HEK293 (cell line): Measurements from ENCODE around the gene ITIH3.
A peak's percentile ranks its signal among the peaks of the same experiment; 100 is the strongest.

ENCODE experiments used
- BCL11A ChIP-seq: fragments of 450-650 bp; formaldehyde crosslinking; IDR thresholded peaks from 2 replicates; pipeline ENCODE4 v1.5.1; 2016; ENCODE audit warnings: low read depth, missing biosample characterization, missing genetic modification characterization
- GLI2 ChIP-seq: fragments of 450-650 bp; formaldehyde crosslinking; IDR thresholded peaks from 2 replicates; pipeline ENCODE4; 2017; ENCODE audit warnings: missing biosample characterization, missing genetic modification characterization, low read depth, borderline replicate concordance
- GLIS2 ChIP-seq: fragments of 450-650 bp; formaldehyde crosslinking; IDR thresholded peaks from 2 replicates; pipeline ENCODE4 v1.5.1; 2016; ENCODE audit warnings: missing biosample characterization, missing genetic modification characterization
- HOXD13 ChIP-seq: sonication (generic); formaldehyde crosslinking; IDR thresholded peaks from 2 replicates; pipeline ENCODE4 v1.8.0; 2022; ENCODE audit warnings: missing genetic modification reagents, borderline replicate concordance
- MYNN ChIP-seq: fragments of 450-650 bp; formaldehyde crosslinking; IDR thresholded peaks from 2 replicates; pipeline ENCODE4 v1.5.1; 2016; ENCODE audit warnings: missing biosample characterization, missing genetic modification characterization, borderline replicate concordance
- PRDM1 ChIP-seq: fragments of 450-650 bp; formaldehyde crosslinking; IDR thresholded peaks from 2 replicates; pipeline ENCODE4; 2016; ENCODE audit warnings: missing biosample characterization, missing genetic modification characterization
- REPIN1 ChIP-seq: fragments of 450-650 bp; formaldehyde crosslinking; IDR thresholded peaks from 2 replicates; pipeline ENCODE4 v1.5.1; 2017; ENCODE audit warnings: missing biosample characterization, missing genetic modification characterization, low read depth
- SCRT1 ChIP-seq: fragments of 450-650 bp; formaldehyde crosslinking; IDR thresholded peaks from 2 replicates; pipeline ENCODE4 v1.5.1; 2016; ENCODE audit warnings: missing biosample characterization, missing genetic modification characterization, borderline replicate concordance
- YY1 ChIP-seq: fragments of 450-650 bp; formaldehyde crosslinking; IDR thresholded peaks from 2 replicates; pipeline ENCODE4 v1.5.1; 2018; ENCODE audit warnings: missing biosample characterization, missing genetic modification characterization
- ZBTB6 ChIP-seq: fragments of 450-650 bp; formaldehyde crosslinking; IDR thresholded peaks from 2 replicates; pipeline ENCODE4 v1.5.1; 2017; ENCODE audit warnings: missing biosample characterization, missing genetic modification characterization
- ZEB2 ChIP-seq: fragments of 450-650 bp; formaldehyde crosslinking; IDR thresholded peaks from 2 replicates; pipeline ENCODE4 v1.5.1; 2016; ENCODE audit warnings: missing biosample characterization, missing genetic modification characterization
- ZFP69B ChIP-seq: fragments of 450-650 bp; formaldehyde crosslinking; IDR thresholded peaks from 2 replicates; pipeline ENCODE4 v1.5.1; 2016; ENCODE audit warnings: missing biosample characterization, missing genetic modification characterization
- ZNF146 ChIP-seq: fragments of 450-650 bp; formaldehyde crosslinking; IDR thresholded peaks from 2 replicates; pipeline ENCODE4 v1.5.1; 2016; ENCODE audit warnings: missing biosample characterization, missing genetic modification characterization
- ZNF169 ChIP-seq: fragments of 450-650 bp; formaldehyde crosslinking; IDR thresholded peaks from 2 replicates; pipeline ENCODE4 v1.5.1; 2016; ENCODE audit warnings: missing biosample characterization, missing genetic modification characterization
- ZNF19 ChIP-seq: fragments of 450-650 bp; formaldehyde crosslinking; IDR thresholded peaks from 2 replicates; pipeline ENCODE4; 2016; ENCODE audit warnings: missing biosample characterization, missing genetic modification characterization, low read depth
- ZNF2 ChIP-seq: fragments of 450-650 bp; formaldehyde crosslinking; IDR thresholded peaks from 2 replicates; pipeline ENCODE4 v1.5.1; 2016; ENCODE audit warnings: missing biosample characterization, missing genetic modification characterization
- ZNF24 ChIP-seq: fragments of 450-650 bp; formaldehyde crosslinking; IDR thresholded peaks from 2 replicates; pipeline ENCODE4 v1.5.1; 2016; ENCODE audit warnings: missing biosample characterization, missing genetic modification characterization
- ZNF324 ChIP-seq: fragments of 450-650 bp; formaldehyde crosslinking; IDR thresholded peaks from 2 replicates; pipeline ENCODE4 v1.5.1; 2016; ENCODE audit warnings: missing biosample characterization, missing genetic modification characterization
- ZNF354C ChIP-seq: fragments of 450-650 bp; formaldehyde crosslinking; IDR thresholded peaks from 2 replicates; pipeline ENCODE4 v1.5.1; 2016; ENCODE audit warnings: missing biosample characterization, missing genetic modification characterization, low read depth, borderline replicate concordance
- ZNF398 ChIP-seq: fragments of 450-650 bp; formaldehyde crosslinking; IDR thresholded peaks from 2 replicates; pipeline ENCODE4 v1.5.1; 2017; ENCODE audit warnings: missing biosample characterization, missing genetic modification characterization
- ZNF529 ChIP-seq: fragments of 450-650 bp; formaldehyde crosslinking; IDR thresholded peaks from 2 replicates; pipeline ENCODE4 v1.5.1; 2017; ENCODE audit warnings: missing genetic modification characterization, missing biosample characterization; ENCODE audit not compliant: insufficient replicate concordance
- ZNF558 ChIP-seq: fragments of 450-650 bp; formaldehyde crosslinking; IDR thresholded peaks from 2 replicates; pipeline ENCODE4 v1.5.1; 2016; ENCODE audit warnings: missing biosample characterization, missing genetic modification characterization
- ZNF610 ChIP-seq: fragments of 450-650 bp; formaldehyde crosslinking; IDR thresholded peaks from 2 replicates; pipeline ENCODE4 v1.5.1; 2016; ENCODE audit warnings: missing biosample characterization, missing genetic modification characterization, borderline replicate concordance
- ZNF626 ChIP-seq: fragments of 450-650 bp; sonication (Bioruptor Pico); formaldehyde crosslinking; IDR thresholded peaks from 2 replicates; pipeline ENCODE4 v1.5.1; 2018; ENCODE audit warnings: missing biosample characterization, missing genetic modification characterization, inconsistent platforms
- ZNF776 ChIP-seq: fragments of 450-650 bp; formaldehyde crosslinking; IDR thresholded peaks from 2 replicates; pipeline ENCODE4 v1.5.0; 2017; ENCODE audit warnings: missing biosample characterization, missing genetic modification characterization, borderline replicate concordance
- ZNF777 ChIP-seq: fragments of 450-650 bp; formaldehyde crosslinking; IDR thresholded peaks from 2 replicates; pipeline ENCODE4 v1.5.1; 2017; ENCODE audit warnings: missing biosample characterization, missing genetic modification characterization, borderline replicate concordance
- ZNF791 ChIP-seq: fragments of 450-650 bp; formaldehyde crosslinking; IDR thresholded peaks from 2 replicates; pipeline ENCODE4 v1.5.1; 2016; ENCODE audit warnings: missing biosample characterization, missing genetic modification characterization
- TF ChIP-seq, protein P1 (sequence below): sonication (generic); formaldehyde crosslinking; IDR thresholded peaks from 2 replicates; pipeline ENCODE4 v1.8.1; 2022; ENCODE audit warnings: mild to moderate bottlenecking, moderate library complexity, missing genetic modification reagents
- TF ChIP-seq, protein P2 (sequence below): fragments of 450-650 bp; formaldehyde crosslinking; IDR thresholded peaks from 2 replicates; pipeline ENCODE4 v1.5.1; 2016; ENCODE audit warnings: missing biosample characterization, missing genetic modification characterization
- TF ChIP-seq, protein P3 (sequence below): fragments of 450-650 bp; formaldehyde crosslinking; IDR thresholded peaks from 2 replicates; pipeline ENCODE4 v1.5.1; 2016; ENCODE audit warnings: missing biosample characterization, missing genetic modification characterization
- TF ChIP-seq, protein P4 (sequence below): fragments of 450-650 bp; formaldehyde crosslinking; IDR thresholded peaks from 2 replicates; pipeline ENCODE4 v1.5.1; 2016; ENCODE audit warnings: missing biosample characterization, missing genetic modification characterization
- TF ChIP-seq, protein P5 (sequence below): fragments of 450-650 bp; formaldehyde crosslinking; IDR thresholded peaks from 2 replicates; pipeline ENCODE4 v1.5.1; 2016; ENCODE audit warnings: missing biosample characterization, missing genetic modification characterization

Gene ITIH3

DNA sequence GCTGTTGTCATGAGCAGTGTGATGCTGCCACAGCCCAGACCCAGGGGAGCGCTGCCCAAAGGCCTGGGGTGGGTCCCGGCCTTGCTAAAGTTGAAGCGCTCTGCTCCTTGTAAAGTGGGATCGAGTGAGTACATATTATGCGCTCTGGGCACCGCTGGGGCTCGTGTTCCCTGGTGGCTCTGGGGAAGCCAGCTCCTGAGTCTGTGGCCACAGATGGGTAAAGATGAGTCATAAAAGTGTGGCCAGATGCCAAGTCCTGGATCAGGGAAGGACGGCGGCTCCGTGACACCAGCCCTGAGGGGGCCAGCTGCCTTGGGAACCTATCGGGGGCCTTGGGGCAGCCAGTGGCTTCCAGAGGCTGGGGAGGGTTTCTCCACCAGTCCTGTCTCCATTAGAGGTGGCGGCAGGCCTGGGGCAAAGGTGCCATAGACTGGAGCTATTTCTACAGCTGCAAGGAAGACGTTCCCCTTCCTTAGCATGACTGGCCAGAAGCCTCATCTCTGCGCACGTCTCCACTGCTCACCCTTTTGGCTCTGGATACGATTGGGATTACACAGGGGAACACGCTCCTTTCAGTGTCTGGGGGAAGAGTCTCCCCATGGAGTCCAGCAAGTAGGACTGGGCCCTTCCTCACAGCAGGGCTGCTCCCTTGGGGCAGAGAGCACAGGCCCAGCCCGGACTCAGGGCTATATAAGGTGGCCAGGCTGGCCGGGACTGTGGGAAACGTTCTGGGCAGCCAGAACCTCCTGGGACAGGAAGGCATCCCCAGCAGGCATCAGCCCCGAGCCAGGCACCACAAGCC lies 37.1 kb downstream of the ITIH3 start (continued):
- TF ChIP-seq ZNF24 (no peak), ZFP69B (tag by site-specific recombination) (peak; percentile 66; the same call in 1 of the 2 replicates), GLIS2 (tag by site-specific recombination) (peak; percentile 70), ZEB2 (peak; percentile 52; the same call in 1 of the 2 replicates), ZNF324 (tag by site-specific recombination) (no peak), ZNF398 (tag by site-specific recombination) (peak; percentile 46), HOXD13 (CRISPR knock-in tag) (no peak), ZNF558 (no peak), ZBTB6 (tag by site-specific recombination) (peak; percentile 85), MYNN (tag by site-specific recombination) (no peak), ZNF354C (no peak), BCL11A (tag by site-specific recombination) (no peak), ZNF776 (tag by site-specific recombination) (no peak), ZNF19 (tag by site-specific recombination) (no peak), PRDM1 (no peak), ZNF146 (no peak), ZNF791 (tag by site-specific recombination) (no peak), ZNF529 (no peak), ZNF626 (tag by site-specific recombination) (no peak), GLI2 (no peak), ZNF777 (tag by site-specific recombination) (no peak), REPIN1 (tag by site-specific recombination) (no peak), YY1 (tag by site-specific recombination) (no peak), ZNF169 (tag by site-specific recombination) (no peak), SCRT1 (tag by site-specific recombination) (no peak), ZNF610 (tag by site-specific recombination) (no peak), ZNF2 (no peak)
- TF ChIP-seq, protein P1, sequence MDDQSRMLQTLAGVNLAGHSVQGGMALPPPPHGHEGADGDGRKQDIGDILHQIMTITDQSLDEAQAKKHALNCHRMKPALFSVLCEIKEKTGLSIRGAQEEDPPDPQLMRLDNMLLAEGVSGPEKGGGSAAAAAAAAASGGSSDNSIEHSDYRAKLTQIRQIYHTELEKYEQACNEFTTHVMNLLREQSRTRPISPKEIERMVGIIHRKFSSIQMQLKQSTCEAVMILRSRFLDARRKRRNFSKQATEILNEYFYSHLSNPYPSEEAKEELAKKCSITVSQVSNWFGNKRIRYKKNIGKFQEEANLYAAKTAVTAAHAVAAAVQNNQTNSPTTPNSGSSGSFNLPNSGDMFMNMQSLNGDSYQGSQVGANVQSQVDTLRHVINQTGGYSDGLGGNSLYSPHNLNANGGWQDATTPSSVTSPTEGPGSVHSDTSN (CRISPR knock-in tag) = no peak
- TF ChIP-seq, protein P2, sequence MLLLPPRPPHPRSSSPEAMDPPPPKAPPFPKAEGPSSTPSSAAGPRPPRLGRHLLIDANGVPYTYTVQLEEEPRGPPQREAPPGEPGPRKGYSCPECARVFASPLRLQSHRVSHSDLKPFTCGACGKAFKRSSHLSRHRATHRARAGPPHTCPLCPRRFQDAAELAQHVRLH (tag by site-specific recombination) = no peak
- TF ChIP-seq, protein P3, sequence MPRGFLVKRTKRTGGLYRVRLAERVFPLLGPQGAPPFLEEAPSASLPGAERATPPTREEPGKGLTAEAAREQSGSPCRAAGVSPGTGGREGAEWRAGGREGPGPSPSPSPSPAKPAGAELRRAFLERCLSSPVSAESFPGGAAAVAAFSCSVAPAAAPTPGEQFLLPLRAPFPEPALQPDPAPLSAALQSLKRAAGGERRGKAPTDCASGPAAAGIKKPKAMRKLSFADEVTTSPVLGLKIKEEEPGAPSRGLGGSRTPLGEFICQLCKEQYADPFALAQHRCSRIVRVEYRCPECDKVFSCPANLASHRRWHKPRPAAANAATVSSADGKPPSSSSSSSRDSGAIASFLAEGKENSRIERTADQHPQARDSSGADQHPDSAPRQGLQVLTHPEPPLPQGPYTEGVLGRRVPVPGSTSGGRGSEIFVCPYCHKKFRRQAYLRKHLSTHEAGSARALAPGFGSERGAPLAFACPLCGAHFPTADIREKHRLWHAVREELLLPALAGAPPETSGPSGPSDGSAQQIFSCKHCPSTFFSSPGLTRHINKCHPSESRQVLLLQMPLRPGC (tag by site-specific recombination) = no peak
- TF ChIP-seq, protein P4, sequence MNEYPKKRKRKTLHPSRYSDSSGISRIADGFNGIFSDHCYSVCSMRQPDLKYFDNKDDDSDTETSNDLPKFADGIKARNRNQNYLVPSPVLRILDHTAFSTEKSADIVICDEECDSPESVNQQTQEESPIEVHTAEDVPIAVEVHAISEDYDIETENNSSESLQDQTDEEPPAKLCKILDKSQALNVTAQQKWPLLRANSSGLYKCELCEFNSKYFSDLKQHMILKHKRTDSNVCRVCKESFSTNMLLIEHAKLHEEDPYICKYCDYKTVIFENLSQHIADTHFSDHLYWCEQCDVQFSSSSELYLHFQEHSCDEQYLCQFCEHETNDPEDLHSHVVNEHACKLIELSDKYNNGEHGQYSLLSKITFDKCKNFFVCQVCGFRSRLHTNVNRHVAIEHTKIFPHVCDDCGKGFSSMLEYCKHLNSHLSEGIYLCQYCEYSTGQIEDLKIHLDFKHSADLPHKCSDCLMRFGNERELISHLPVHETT = no peak
- TF ChIP-seq, protein P5, sequence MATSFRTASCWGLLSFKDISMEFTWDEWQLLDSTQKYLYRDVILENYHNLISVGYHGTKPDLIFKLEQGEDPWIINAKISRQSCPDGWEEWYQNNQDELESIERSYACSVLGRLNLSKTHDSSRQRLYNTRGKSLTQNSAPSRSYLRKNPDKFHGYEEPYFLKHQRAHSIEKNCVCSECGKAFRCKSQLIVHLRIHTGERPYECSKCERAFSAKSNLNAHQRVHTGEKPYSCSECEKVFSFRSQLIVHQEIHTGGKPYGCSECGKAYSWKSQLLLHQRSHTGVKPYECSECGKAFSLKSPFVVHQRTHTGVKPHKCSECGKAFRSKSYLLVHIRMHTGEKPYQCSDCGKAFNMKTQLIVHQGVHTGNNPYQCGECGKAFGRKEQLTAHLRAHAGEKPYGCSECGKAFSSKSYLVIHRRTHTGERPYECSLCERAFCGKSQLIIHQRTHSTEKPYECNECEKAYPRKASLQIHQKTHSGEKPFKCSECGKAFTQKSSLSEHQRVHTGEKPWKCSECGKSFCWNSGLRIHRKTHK (tag by site-specific recombination) = no peak
